Measurements from ENCODE around the gene SLC24A3. TPM values are rescaled to one million over a fixed set of nuclear protein-coding genes. Genes with fewer than 3 reads are reported as not detected.

The SLC24A3 gene
- total RNA-seq, 1 donor from 2014 or later: 13.1 TPM

DNA sequence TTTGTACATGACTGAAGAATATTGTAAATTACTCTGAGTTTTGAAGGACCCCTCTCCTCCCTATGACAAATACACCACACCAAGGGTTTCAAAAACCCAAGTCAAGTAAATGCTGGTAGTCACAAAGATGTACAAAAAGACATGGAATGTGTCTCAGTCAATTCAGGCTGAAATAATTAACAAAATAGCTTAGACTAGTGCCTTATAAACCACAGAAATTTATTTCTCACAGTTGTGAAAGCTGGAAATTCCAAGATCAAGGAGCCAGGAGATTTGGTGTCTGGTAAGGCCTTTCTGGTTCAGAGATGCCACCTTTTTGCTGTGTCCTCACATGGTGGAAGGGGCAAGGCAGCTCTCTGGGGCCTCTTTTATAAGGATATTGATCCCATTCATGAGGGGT is 343.3 kb downstream of the SLC24A3 start:
- Histone ChIP-seq H3K4me3 (no peak overlapping the region), H3K36me3 (no peaks in the 10 kb centered on the region), H3K4me1 (peaks cover 10% of the 10 kb centered on the region), H3K27me3 (no peaks in the 10 kb centered on the region), H3K27ac (no peak overlapping the region), H3K9me3 (no peaks in the 10 kb centered on the region)
- TF ChIP-seq, protein P1, sequence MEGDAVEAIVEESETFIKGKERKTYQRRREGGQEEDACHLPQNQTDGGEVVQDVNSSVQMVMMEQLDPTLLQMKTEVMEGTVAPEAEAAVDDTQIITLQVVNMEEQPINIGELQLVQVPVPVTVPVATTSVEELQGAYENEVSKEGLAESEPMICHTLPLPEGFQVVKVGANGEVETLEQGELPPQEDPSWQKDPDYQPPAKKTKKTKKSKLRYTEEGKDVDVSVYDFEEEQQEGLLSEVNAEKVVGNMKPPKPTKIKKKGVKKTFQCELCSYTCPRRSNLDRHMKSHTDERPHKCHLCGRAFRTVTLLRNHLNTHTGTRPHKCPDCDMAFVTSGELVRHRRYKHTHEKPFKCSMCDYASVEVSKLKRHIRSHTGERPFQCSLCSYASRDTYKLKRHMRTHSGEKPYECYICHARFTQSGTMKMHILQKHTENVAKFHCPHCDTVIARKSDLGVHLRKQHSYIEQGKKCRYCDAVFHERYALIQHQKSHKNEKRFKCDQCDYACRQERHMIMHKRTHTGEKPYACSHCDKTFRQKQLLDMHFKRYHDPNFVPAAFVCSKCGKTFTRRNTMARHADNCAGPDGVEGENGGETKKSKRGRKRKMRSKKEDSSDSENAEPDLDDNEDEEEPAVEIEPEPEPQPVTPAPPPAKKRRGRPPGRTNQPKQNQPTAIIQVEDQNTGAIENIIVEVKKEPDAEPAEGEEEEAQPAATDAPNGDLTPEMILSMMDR (IDR thresholded peaks at IDR 0.05): no peak
- ATAC-seq: no peak
- intact Hi-C loops (cut with DNase I): no loop called here
- DNase-seq: no peak

GRCh38 chr20:19557291-19557690 is 344.8 kb downstream of the SLC24A3 start:
- TF ChIP-seq, protein P1 (IDR thresholded peaks at IDR 0.05): no peak
- DNase-seq (no peak), ATAC-seq (no peak)
- Histone ChIP-seq H3K4me3 (no peak overlapping the region), H3K27me3 (no peaks in the 10 kb centered on the region), H3K36me3 (no peaks in the 10 kb centered on the region), H3K9me3 (no peaks in the 10 kb centered on the region), H3K4me1 (peaks cover 2% of the 10 kb centered on the region), H3K27ac (no peak overlapping the region)
- intact Hi-C loops (cut with DNase I): no loop called here

GRCh38 chr20:19560881-19561480 is 348.5 kb downstream of the SLC24A3 start:
- H3K9me3 ChIP-seq: no peaks in the 10 kb centered on the region
- ATAC-seq: no peak

DNA sequence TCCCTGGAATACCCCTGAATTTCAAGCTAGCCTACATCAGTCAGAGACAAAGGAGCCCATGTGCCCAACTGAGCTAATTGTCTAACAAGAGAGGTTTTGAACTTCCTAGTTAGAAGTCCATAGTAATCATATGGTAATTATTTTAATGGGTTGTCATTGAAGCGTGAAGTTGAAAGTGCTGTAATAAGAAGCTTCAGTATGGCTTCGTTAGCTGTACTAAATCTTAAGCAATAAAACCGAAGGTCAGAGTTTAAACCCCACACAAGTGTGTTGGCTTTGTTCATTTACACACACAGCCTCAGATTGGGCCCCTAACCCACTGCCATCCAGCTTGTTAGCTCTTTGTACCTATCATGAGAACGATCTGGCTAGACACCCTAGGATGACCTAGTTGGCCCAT is 350.0 kb downstream of the SLC24A3 start:
- no peaks in the 10 kb centered on the region for H3K9me3 ChIP-seq
- intact Hi-C loops (cut with DNase I): no loop called here
- H3K27me3 ChIP-seq: no peaks in the 10 kb centered on the region
- no peaks in the 10 kb centered on the region for H3K36me3 ChIP-seq
- H3K27ac ChIP-seq: no peak overlapping the region
- TF ChIP-seq, protein P1 (IDR thresholded peaks at IDR 0.05): no peak
- no peaks in the 10 kb centered on the region for H3K4me1 ChIP-seq
- DNase-seq (no peak), ATAC-seq (no peak)
- no peak overlapping the region for H3K4me3 ChIP-seq

More at GRCh38 chr20:19560881-19561480, 348.5 kb downstream of the SLC24A3 start:
- no peaks in the 10 kb centered on the region for H3K27me3 ChIP-seq
- H3K4me1 ChIP-seq: no peaks in the 10 kb centered on the region
- TF ChIP-seq, protein P1 (IDR thresholded peaks at IDR 0.05): no peak
- H3K27ac ChIP-seq: no peak overlapping the region
- H3K4me3 ChIP-seq: no peak overlapping the region
- H3K36me3 ChIP-seq: no peaks in the 10 kb centered on the region
- DNase-seq: no peak
- intact Hi-C loops (cut with DNase I): no loop called here

DNA sequence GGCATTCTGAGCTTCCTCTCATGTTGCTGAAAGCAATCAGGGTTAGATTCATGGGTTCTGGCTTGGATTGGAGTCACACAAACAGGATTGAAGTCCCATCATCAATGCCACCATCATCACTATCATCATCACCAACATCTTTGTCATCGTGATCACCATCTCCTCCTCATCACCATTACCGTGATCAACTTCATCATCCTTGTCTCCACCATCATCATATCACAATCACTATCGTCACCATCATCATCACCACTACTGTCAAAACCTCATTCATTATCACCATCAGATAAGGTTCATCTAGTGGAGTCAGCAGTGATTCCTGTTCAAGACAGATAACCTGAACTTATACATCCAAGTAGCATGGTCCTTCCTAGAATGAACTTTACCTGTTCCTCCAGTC is 351.8 kb downstream of the SLC24A3 start:
- no peak for DNase-seq
- no peaks in the 10 kb centered on the region for H3K36me3 ChIP-seq
- H3K27ac ChIP-seq: no peak overlapping the region
- no peaks in the 10 kb centered on the region for H3K4me1 ChIP-seq
- TF ChIP-seq, protein P1 (IDR thresholded peaks at IDR 0.05): no peak
- no peaks in the 10 kb centered on the region for H3K27me3 ChIP-seq
- H3K9me3 ChIP-seq: no peaks in the 10 kb centered on the region
- intact Hi-C loops (cut with DNase I): no loop called here
- no peak for ATAC-seq
- H3K4me3 ChIP-seq: no peak overlapping the region

DNA sequence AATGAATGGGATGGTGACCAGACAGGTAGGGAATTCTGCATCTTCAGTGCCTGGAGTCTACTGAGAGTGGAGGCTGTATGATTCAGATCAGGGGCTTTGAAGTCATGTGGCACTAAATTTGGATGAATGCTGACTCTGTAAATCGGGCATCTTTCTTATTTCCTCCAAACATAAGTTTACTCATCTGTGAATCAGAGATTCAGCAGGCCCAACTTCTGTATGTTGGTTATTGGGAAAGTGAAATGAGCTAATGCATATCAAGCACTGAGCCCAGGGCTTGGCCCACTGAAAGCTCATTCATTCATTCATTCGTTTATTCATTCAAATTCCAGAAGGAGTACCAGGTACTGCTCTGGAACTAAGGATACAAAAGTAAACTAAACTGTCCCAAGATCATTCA is 353.3 kb downstream of the SLC24A3 start:
- TF ChIP-seq, protein P1 (IDR thresholded peaks at IDR 0.05): no peak
- Histone ChIP-seq H3K36me3 (no peaks in the 10 kb centered on the region), H3K4me3 (no peak overlapping the region), H3K27ac (no peak overlapping the region), H3K4me1 (no peaks in the 10 kb centered on the region), H3K27me3 (no peaks in the 10 kb centered on the region), H3K9me3 (no peaks in the 10 kb centered on the region)
- no peak for ATAC-seq
- DNase-seq: no peak
- intact Hi-C loops (cut with DNase I): no loop called here

Measured in upper lobe of right lung (tissue), 1 donor.